Measurements from ENCODE around the gene TMEM176B.

The TMEM176B gene

GRCh38 chr7:150746921-150747320, 53.2 kb downstream of the TMEM176B start:
- no peak for DNase-seq

GRCh38 chr7:150745876-150746275, 54.3 kb downstream of the TMEM176B start:
- no peak for DNase-seq

- DNase-seq = no peak
Measured at GRCh38 chr7:150745086-150745485, 55.1 kb downstream of the TMEM176B start.

- no peak for DNase-seq
Measured at GRCh38 chr7:150744041-150744656, 56.0 kb downstream of the TMEM176B start.

GRCh38 chr7:150742286-150742968, 57.7 kb downstream of the TMEM176B start:
- no peak for DNase-seq
